IMR-90 (cell line): ENCODE results near the gene PIGZ. TPM values are rescaled to one million over a fixed set of nuclear protein-coding genes. Genes with fewer than 3 reads are reported as not detected.

Experiments
- ATAC-seq: fragments of 200-7000 bp; cut with Tn5 transposase; 2 replicates; pipeline ENCODE4 v1.9.1; 2020; ENCODE audit warnings: low read depth, mild to moderate bottlenecking, moderate library complexity
- BruUV-seq: library from RNA; stranded (reverse); fragments of 400-500 nt; replicated peaks from 2 replicates; lab custom pipeline; 2021; lab: Mats Ljungman, UMichigan
- CTCF ChIA-PET: fragments of 300-600 bp; formaldehyde crosslinking; extraction: SDS; loops from one replicate; lab custom pipeline; 2021; ENCODE audit warnings: antibody characterized with exemption; lab: Yijun Ruan, JAX
- POLR2A ChIA-PET: fragments of 300-600 bp; sonication (Branson Sonifier 250); formaldehyde crosslinking; loops from one replicate; lab custom pipeline; 2022; ENCODE audit warnings: antibody characterized with exemption; ENCODE audit not compliant: unreplicated experiment; lab: Charles Lee
- DNase-seq: peaks from one replicate; pipeline ENCODE4 v3.0.0; 2013
- H2AFZ ChIP-seq: replicated peaks from 2 replicates; pipeline ENCODE3; 2013; ENCODE audit warnings: low read length, mild to moderate bottlenecking; ENCODE audit not compliant: poor library complexity
- H2AK5ac ChIP-seq: 2 replicates; pipeline ENCODE4 v1.6.1; 2013; ENCODE audit warnings: low read depth, low read length, inconsistent platforms
- H2AK9ac ChIP-seq: replicated peaks from 2 replicates; pipeline ENCODE3; 2013; ENCODE audit warnings: mild to moderate bottlenecking, low read depth, low read length, moderate library complexity; ENCODE audit not compliant: poor library complexity
- H2BK120ac ChIP-seq: 2 replicates; pipeline ENCODE4 v1.6.1; 2013; ENCODE audit warnings: low read depth, low read length, inconsistent platforms
- H2BK15ac ChIP-seq: 3 replicates; pipeline ENCODE4 v1.6.1; 2013; ENCODE audit warnings: low read depth, low read length, inconsistent platforms
- H2BK20ac ChIP-seq: 2 replicates; pipeline ENCODE4 v1.6.1; 2013; ENCODE audit warnings: low read depth, mild to moderate bottlenecking, inconsistent platforms, low read length, moderate library complexity
- H2BK5ac ChIP-seq: 2 replicates; pipeline ENCODE4 v1.6.1; 2013; ENCODE audit warnings: mild to moderate bottlenecking, low read depth, low read length, inconsistent platforms; ENCODE audit not compliant: poor library complexity, severe bottlenecking
- H3K14ac ChIP-seq: replicated peaks from 2 replicates; pipeline ENCODE4 v1.6.1; 2013; ENCODE audit warnings: low read depth, low read length, inconsistent platforms
- H3K18ac ChIP-seq: 2 replicates; pipeline ENCODE4 v1.6.1; 2013; ENCODE audit warnings: low read depth, low read length, control low read depth
- H3K23ac ChIP-seq: 2 replicates; pipeline ENCODE4 v1.6.1; 2013; ENCODE audit warnings: low read depth, low read length, inconsistent platforms
- H3K27ac ChIP-seq: 2 replicates; pipeline ENCODE4 v1.5.1; 2013; ENCODE audit warnings: mild to moderate bottlenecking, control low read depth, low read length; ENCODE audit not compliant: insufficient read depth
- H3K27me3 ChIP-seq: 2 replicates; pipeline ENCODE4 v1.6.1; 2013; ENCODE audit warnings: low read length; ENCODE audit not compliant: control insufficient read depth, insufficient read depth
- H3K36me3 ChIP-seq: 2 replicates; pipeline ENCODE4 v1.6.1; 2013; ENCODE audit warnings: low read length, mixed read lengths; ENCODE audit not compliant: control insufficient read depth, insufficient read depth
- H3K4ac ChIP-seq: 2 replicates; pipeline ENCODE4 v1.6.1; 2013; ENCODE audit warnings: low read depth, low read length, inconsistent platforms
- H3K4me1 ChIP-seq: 2 replicates; pipeline ENCODE4 v1.6.1; 2013; ENCODE audit warnings: low read length, mixed read lengths; ENCODE audit not compliant: control insufficient read depth, insufficient read depth
- H3K4me2 ChIP-seq: 2 replicates; pipeline ENCODE4 v1.6.1; 2013; ENCODE audit warnings: low read depth, mild to moderate bottlenecking, control low read depth, low read length, moderate library complexity
- H3K4me3 ChIP-seq: 2 replicates; pipeline ENCODE4 v1.5.1; 2013; ENCODE audit warnings: low read depth, mild to moderate bottlenecking, control low read depth, low read length, moderate library complexity; ENCODE audit not compliant: insufficient read depth
- H3K56ac ChIP-seq: 2 replicates; pipeline ENCODE4 v1.6.1; 2013; ENCODE audit warnings: low read length, inconsistent platforms; ENCODE audit not compliant: insufficient read depth; ENCODE audit errors: extremely low read depth
- H3K79me1 ChIP-seq, 2 experiments: 2 replicates each; pipeline ENCODE4 v1.6.1; 2013; ENCODE audit warnings: low read length in 2 of 2, inconsistent platforms in 1 of 2, low read depth in 1 of 2
- H3K9ac ChIP-seq: 2 replicates; pipeline ENCODE4 v1.6.1; 2013; ENCODE audit warnings: low read depth, low read length, control low read depth
- H3K9me1 ChIP-seq: 2 replicates; pipeline ENCODE4 v1.6.1; 2013; ENCODE audit warnings: low read length, inconsistent platforms; ENCODE audit not compliant: insufficient read depth
- H3K9me3 ChIP-seq: 2 replicates; pipeline ENCODE4 v1.6.1; 2013; ENCODE audit warnings: low read length; ENCODE audit not compliant: control insufficient read depth, insufficient read depth
- H4K20me1 ChIP-seq: 2 replicates; pipeline ENCODE4 v1.6.1; 2013; ENCODE audit warnings: low read length, inconsistent platforms; ENCODE audit not compliant: insufficient read depth
- H4K5ac ChIP-seq: 2 replicates; pipeline ENCODE4 v1.6.1; 2013; ENCODE audit warnings: mild to moderate bottlenecking, low read depth, low read length, control low read depth
- H4K8ac ChIP-seq, 2 experiments: 2 replicates each; pipeline ENCODE4 v1.6.1; 2013; ENCODE audit warnings: low read depth in 2 of 2, low read length in 2 of 2, control low read depth in 1 of 2, inconsistent platforms in 1 of 2
- H4K91ac ChIP-seq: 2 replicates; pipeline ENCODE4 v1.6.1; 2013; ENCODE audit warnings: low read depth, low read length, inconsistent platforms; ENCODE audit not compliant: insufficient read depth
- CEBPB ChIP-seq: IDR thresholded peaks from 2 replicates; pipeline ENCODE4 v1.6.1; 2012; ENCODE audit warnings: low read depth, low read length, improper control_type of control experiment
- CHD1 ChIP-seq: IDR thresholded peaks from 2 replicates; pipeline ENCODE4 v1.6.1; 2012; ENCODE audit warnings: low read depth, low read length, improper control_type of control experiment
- ELK1 ChIP-seq: fragments of 150-350 bp; IDR thresholded peaks from 2 replicates; pipeline ENCODE4 v1.6.1; 2016; ENCODE audit warnings: low read depth, mild to moderate bottlenecking, low read length, moderate library complexity, borderline replicate concordance
- FOS ChIP-seq: fragments of 150-350 bp; IDR thresholded peaks from 2 replicates; pipeline ENCODE4 v1.6.1; 2016; ENCODE audit warnings: low read depth, low read length
- MAFK ChIP-seq: IDR thresholded peaks from 2 replicates; pipeline ENCODE4 v1.6.1; 2012; ENCODE audit warnings: low read depth, low read length, improper control_type of control experiment
- MAZ ChIP-seq: IDR thresholded peaks from 2 replicates; pipeline ENCODE4 v1.6.1; 2012; ENCODE audit warnings: low read depth, mild to moderate bottlenecking, low read length, improper control_type of control experiment, moderate library complexity, borderline replicate concordance
- MXI1 ChIP-seq: IDR thresholded peaks from 2 replicates; pipeline ENCODE4 v1.6.1; 2012; ENCODE audit warnings: low read depth, mild to moderate bottlenecking, low read length, moderate library complexity, borderline replicate concordance
- NFE2L2 ChIP-seq: fragments of 150-350 bp; IDR thresholded peaks from 2 replicates; pipeline ENCODE4 v1.6.1; 2016; ENCODE audit warnings: low read depth, mild to moderate bottlenecking, low read length
- POLR2A ChIP-seq: IDR thresholded peaks from 2 replicates; pipeline ENCODE4 v1.6.1; 2012; ENCODE audit warnings: mild to moderate bottlenecking, low read depth, low read length
- RAD21 ChIP-seq: IDR thresholded peaks from 2 replicates; pipeline ENCODE4 v1.6.1; 2012; ENCODE audit warnings: low read length, improper control_type of control experiment
- RCOR1 ChIP-seq: IDR thresholded peaks from 2 replicates; pipeline ENCODE4 v1.6.1; 2012; ENCODE audit warnings: mild to moderate bottlenecking, low read length, improper control_type of control experiment; ENCODE audit not compliant: insufficient replicate concordance
- RFX5 ChIP-seq: IDR thresholded peaks from 2 replicates; pipeline ENCODE4 v1.8.0; 2012; ENCODE audit warnings: low read depth, mild to moderate bottlenecking, low read length, moderate library complexity
- SMC3 ChIP-seq: fragments of 150-350 bp; IDR thresholded peaks from 2 replicates; pipeline ENCODE4 v1.6.1; 2016; ENCODE audit warnings: low read depth, mild to moderate bottlenecking, antibody characterized with exemption, low read length, moderate library complexity
- USF2 ChIP-seq: fragments of 150-350 bp; IDR thresholded peaks from 2 replicates; pipeline ENCODE4 v1.6.1; 2017; ENCODE audit warnings: mild to moderate bottlenecking, antibody characterized with exemption, low read length, low read depth
- WGBS, 2 experiments: methylation state at CpG; one replicate each; pipeline versions ENCODE4 v1.1.5 to v1.1.7; 2013; ENCODE audit warnings: missing lambda C conversion rate in 2 of 2; ENCODE audit not compliant: insufficient read length in 1 of 2; ENCODE audit errors: extremely low coverage in 2 of 2; 5-methylcytosine and 5-hydroxymethylcytosine counted together
- dilution Hi-C: fragments of 300-500 bp; cut with HindIII; formaldehyde crosslinking; loops from one replicate; pipeline ENCODE4 v1.14.3; 2018; ENCODE audit warnings: low sequenced_read_pairs; ENCODE audit not compliant: unreplicated experiment
- in situ Hi-C: fragments of 300-500 bp; cut with MboI; formaldehyde crosslinking; loops from 3 replicates; pipeline ENCODE4 v1.14.3; 2019; ENCODE audit warnings: low sequenced_read_pairs, inconsistent platforms, mixed read lengths
- intact Hi-C: fragments of 100-400 bp; cut with micrococcal nuclease; formaldehyde crosslinking; loops from 2 replicates; pipeline ENCODE4 v1.10.0; 2022
- polyA plus RNA-seq, 3 experiments: library from polyadenylated mRNA; depleted of rRNA; stranded (reverse); fragments of >200 nt; gene quantifications; 2 replicates each; pipeline ENCODE4 v1.2.3, GENCODE V29; 2012; ENCODE audit warnings: low replicate concordance in 1 of 3
- total RNA-seq: library from RNA; depleted of rRNA; stranded (reverse); fragments of >200 nt; gene quantifications from 2 replicates; pipeline ENCODE4 v1.2.3, GENCODE V29; 2012
- TF ChIP-seq, protein P1 (sequence below): conservative IDR thresholded peaks from 2 replicates; pipeline ENCODE4 v1.5.1; 2012; ENCODE audit warnings: mild to moderate bottlenecking, low read depth, low read length, improper control_type of control experiment

The PIGZ gene
- total and polyA plus RNA-seq, 2 of the 4 experiments (the other 2 are of a cell fraction), result 0.18 to 0.86 TPM

DNA sequence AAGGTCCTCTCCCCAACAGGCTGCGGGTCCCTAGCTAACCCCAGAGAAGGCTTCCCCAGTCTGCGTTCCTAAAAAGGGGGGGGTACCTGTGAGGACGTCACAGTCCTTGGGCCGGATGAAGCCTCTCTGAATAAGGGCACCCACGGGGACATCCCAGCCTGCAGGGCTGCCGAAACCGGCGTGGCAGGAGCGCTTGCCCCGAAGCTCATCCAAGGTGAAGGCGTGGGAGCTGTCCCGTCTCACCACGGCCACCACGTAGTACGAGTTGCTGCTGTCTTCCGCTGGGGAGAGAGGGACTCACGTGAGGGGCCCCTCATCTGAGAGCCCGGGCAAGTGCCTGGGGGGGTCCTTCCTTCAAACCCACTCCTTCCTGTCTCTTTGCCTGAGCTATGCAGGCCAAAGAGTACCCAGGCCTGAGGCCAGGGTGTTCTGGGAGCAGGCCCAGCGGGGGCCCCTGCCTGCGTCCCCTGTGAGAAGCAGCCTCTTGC is 40.9 kb upstream of the PIGZ start:
- no peak overlapping the region for H4K91ac ChIP-seq
- no peak overlapping the region for H3K56ac ChIP-seq
- no peak overlapping the region for H4K5ac ChIP-seq
- H2BK5ac ChIP-seq, result no peak overlapping the region
- H3K36me3 ChIP-seq, result no peaks in the 10 kb centered on the region
- no peak overlapping the region for H2AK5ac ChIP-seq
- no peak overlapping the region for H2BK20ac ChIP-seq
- BruUV-seq, result no TSS peak
- no peaks in the 10 kb centered on the region for H4K20me1 ChIP-seq
- no peak for TF ChIP-seq RFX5
- no peak for TF ChIP-seq RCOR1
- no peak for TF ChIP-seq SMC3
- TF ChIP-seq MXI1, result no peak
- TF ChIP-seq RAD21, result no peak
- TF ChIP-seq MAFK, result no peak
- TF ChIP-seq CHD1, result no peak
- no peak for TF ChIP-seq NFE2L2
- TF ChIP-seq USF2, result no peak
- TF ChIP-seq MAZ, result no peak
- no peak for TF ChIP-seq POLR2A
- no peak for TF ChIP-seq CEBPB
- TF ChIP-seq FOS, result no peak
- no peak for TF ChIP-seq ELK1
- TF ChIP-seq, protein P1, sequence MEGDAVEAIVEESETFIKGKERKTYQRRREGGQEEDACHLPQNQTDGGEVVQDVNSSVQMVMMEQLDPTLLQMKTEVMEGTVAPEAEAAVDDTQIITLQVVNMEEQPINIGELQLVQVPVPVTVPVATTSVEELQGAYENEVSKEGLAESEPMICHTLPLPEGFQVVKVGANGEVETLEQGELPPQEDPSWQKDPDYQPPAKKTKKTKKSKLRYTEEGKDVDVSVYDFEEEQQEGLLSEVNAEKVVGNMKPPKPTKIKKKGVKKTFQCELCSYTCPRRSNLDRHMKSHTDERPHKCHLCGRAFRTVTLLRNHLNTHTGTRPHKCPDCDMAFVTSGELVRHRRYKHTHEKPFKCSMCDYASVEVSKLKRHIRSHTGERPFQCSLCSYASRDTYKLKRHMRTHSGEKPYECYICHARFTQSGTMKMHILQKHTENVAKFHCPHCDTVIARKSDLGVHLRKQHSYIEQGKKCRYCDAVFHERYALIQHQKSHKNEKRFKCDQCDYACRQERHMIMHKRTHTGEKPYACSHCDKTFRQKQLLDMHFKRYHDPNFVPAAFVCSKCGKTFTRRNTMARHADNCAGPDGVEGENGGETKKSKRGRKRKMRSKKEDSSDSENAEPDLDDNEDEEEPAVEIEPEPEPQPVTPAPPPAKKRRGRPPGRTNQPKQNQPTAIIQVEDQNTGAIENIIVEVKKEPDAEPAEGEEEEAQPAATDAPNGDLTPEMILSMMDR, result no peak
- H3K4me2 ChIP-seq, result no peak overlapping the region
- no peak overlapping the region for H2BK120ac ChIP-seq
- H4K8ac ChIP-seq, result no peak overlapping the region
- H3K27ac ChIP-seq, result no peak overlapping the region
- POLR2A ChIA-PET, result no interaction called here
- no peak for DNase-seq
- CTCF ChIA-PET, result interaction anchor here (0.5 kb wide), 1 partner anchor 17 kb away, joined by 3 read pairs; no protein-coding TSS in a partner anchor
- no peak overlapping the region for H3K18ac ChIP-seq
- no peaks in the 10 kb centered on the region for H3K4me1 ChIP-seq
- in situ Hi-C loops (no loop called here), dilution Hi-C loops (no loop called here), intact Hi-C loops (loop anchor here (10.0 kb wide), 1 partner anchor 505 kb away; no protein-coding TSS in a partner anchor)
- no peak overlapping the region for H3K23ac ChIP-seq
- ATAC-seq, result no peak
- H3K14ac ChIP-seq, result no peak overlapping the region
- no peaks in the 10 kb centered on the region for H3K9me1 ChIP-seq
- 95% methylated on average over 8 of the region's 20 CpGs; no CpG with 5 or more reads in 1 of the 2 experiments for WGBS, 2 experiments
- H3K4me3 ChIP-seq, result no peak overlapping the region
- H3K79me1 ChIP-seq, result no peaks in the 10 kb centered on the region
- H3K9me3 ChIP-seq, result peaks cover 2% of the 10 kb centered on the region; the same call in 1 of the 2 replicates
- H2AFZ ChIP-seq, result no peak overlapping the region
- no peak overlapping the region for H3K4ac ChIP-seq
- no peak overlapping the region for H3K9ac ChIP-seq
- H2AK9ac ChIP-seq, result no peak overlapping the region
- no peak overlapping the region for H2BK15ac ChIP-seq
- peaks cover 14% of the 10 kb centered on the region for H3K27me3 ChIP-seq
